Measurements from ENCODE around the gene EFCAB8.

The EFCAB8 gene

GRCh38 chr20:32983459-32984112 is 124.9 kb downstream of the EFCAB8 start:
- no peak for TF ChIP-seq CTCF (IDR thresholded peaks at IDR 0.05; ENCODE audit: insufficient read depth, missing control alignments)
- FAIRE-seq (no peak), DNase-seq (ENCODE audit: insufficient read length, low spot score) (no peak)

- DNase-seq (ENCODE audit: insufficient read length, low spot score) = no peak
- no peak for TF ChIP-seq CTCF (IDR thresholded peaks at IDR 0.05; ENCODE audit: insufficient read depth, missing control alignments)
Measured at GRCh38 chr20:32984196-32984595, 125.5 kb downstream of the EFCAB8 start.

GRCh38 chr20:32984631-32985354 is 126.1 kb downstream of the EFCAB8 start:
- DNase-seq (ENCODE audit: insufficient read length, low spot score) = no peak
- FAIRE-seq = no peak
- TF ChIP-seq CTCF (IDR thresholded peaks at IDR 0.05; ENCODE audit: insufficient read depth, missing control alignments) = no peak

More at GRCh38 chr20:32984196-32984595, 125.5 kb downstream of the EFCAB8 start:
- FAIRE-seq = no peak

- TF ChIP-seq CTCF (IDR thresholded peaks at IDR 0.05; ENCODE audit: insufficient read depth, missing control alignments) = no peak
- no peak for DNase-seq (ENCODE audit: insufficient read length, low spot score)
- no peak for FAIRE-seq
Measured at GRCh38 chr20:32985596-32985995, 126.9 kb downstream of the EFCAB8 start.

- no peak for DNase-seq (ENCODE audit: insufficient read length, low spot score)
- FAIRE-seq = no peak
- no peak for TF ChIP-seq CTCF (IDR thresholded peaks at IDR 0.05; ENCODE audit: insufficient read depth, missing control alignments)
Measured at GRCh38 chr20:32986331-32986966, 127.7 kb downstream of the EFCAB8 start.

GRCh38 chr20:32987044-32987825 is 128.5 kb downstream of the EFCAB8 start:
- TF ChIP-seq CTCF (IDR thresholded peaks at IDR 0.05; ENCODE audit: insufficient read depth, missing control alignments) = no peak
- no peak for FAIRE-seq
- no peak for DNase-seq (ENCODE audit: insufficient read length, low spot score)

All from D721Med (cell line).